ENCODE measurements around the gene CPXM2. TPM values are rescaled to one million over a fixed set of nuclear protein-coding genes. Genes with fewer than 3 reads are reported as not detected.
A peak's percentile ranks its signal among the peaks of the same experiment; 100 is the strongest.

CPXM2 gene
- total RNA-seq, 1 donor from 2014 or later: 9.7 TPM

DNA sequence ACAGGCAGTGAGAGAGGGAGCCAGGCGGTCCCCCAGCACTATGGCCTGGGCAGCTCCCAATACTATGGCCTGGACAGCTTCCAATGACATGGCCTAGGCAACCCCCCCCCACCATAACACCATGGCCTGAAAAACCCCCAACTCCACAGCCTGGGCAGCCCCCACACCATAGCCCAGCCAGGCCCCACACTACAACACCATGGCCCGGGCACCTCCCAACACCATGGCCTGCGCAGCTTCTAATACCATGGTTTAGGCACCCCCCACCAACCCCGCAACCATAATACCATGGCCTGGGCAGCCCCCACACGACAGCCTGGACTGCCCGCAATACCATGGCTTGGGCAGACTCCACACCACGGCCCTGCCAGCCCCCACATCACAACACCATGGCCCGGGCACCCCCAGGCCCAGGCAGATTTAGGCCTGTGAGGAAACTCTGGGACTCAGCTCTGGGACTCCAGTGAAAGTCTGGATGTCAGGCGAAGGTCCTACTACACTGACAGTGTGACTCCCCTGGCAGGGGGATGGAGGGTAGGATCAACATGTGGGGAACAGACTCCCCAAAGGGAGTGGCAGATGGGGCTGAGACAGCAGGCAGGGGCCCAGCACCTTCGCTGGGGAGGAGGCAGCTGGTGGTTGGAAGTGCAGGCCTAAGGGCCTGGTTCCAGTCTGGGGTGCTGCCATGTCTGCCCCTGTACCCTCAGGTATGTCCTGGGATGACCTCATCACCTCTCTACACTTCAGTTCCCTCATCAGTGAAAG is 8.7 kb downstream of the CPXM2 start:
- no peak for DNase-seq
- no peaks in the 10 kb centered on the region for H3K4me1 ChIP-seq
- peak; percentile 9 for ATAC-seq
- no peaks in the 10 kb centered on the region for H3K9me3 ChIP-seq
- intact Hi-C loops (cut with DNase I): no loop called here
- TF ChIP-seq, protein P1, sequence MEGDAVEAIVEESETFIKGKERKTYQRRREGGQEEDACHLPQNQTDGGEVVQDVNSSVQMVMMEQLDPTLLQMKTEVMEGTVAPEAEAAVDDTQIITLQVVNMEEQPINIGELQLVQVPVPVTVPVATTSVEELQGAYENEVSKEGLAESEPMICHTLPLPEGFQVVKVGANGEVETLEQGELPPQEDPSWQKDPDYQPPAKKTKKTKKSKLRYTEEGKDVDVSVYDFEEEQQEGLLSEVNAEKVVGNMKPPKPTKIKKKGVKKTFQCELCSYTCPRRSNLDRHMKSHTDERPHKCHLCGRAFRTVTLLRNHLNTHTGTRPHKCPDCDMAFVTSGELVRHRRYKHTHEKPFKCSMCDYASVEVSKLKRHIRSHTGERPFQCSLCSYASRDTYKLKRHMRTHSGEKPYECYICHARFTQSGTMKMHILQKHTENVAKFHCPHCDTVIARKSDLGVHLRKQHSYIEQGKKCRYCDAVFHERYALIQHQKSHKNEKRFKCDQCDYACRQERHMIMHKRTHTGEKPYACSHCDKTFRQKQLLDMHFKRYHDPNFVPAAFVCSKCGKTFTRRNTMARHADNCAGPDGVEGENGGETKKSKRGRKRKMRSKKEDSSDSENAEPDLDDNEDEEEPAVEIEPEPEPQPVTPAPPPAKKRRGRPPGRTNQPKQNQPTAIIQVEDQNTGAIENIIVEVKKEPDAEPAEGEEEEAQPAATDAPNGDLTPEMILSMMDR (IDR thresholded peaks at IDR 0.05): no peak
- no peak overlapping the region for H3K4me3 ChIP-seq
- H3K36me3 ChIP-seq: no peaks in the 10 kb centered on the region
- H3K27ac ChIP-seq: no peak overlapping the region
- H3K27me3 ChIP-seq: no peaks in the 10 kb centered on the region

DNA sequence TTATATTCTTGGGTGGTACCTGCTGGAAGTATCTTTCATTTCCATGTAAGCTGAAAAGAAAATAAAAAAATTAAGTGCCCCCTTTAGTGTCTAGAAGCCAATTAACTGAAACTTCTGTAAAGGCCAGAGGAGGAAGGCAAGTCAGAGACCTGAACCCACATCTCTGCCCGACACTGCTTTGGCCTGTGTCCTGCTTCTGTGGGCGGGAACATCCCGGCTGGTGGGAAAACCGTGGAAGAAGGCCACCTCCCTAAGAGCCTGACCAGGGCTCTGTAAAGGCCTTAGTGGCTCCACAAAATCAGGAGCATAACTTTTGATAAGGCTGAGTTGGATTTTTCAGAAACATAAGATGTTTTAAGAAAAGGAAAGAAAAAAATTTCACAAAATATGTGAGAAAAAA is 9.4 kb downstream of the CPXM2 start:
- TF ChIP-seq, protein P1 (IDR thresholded peaks at IDR 0.05): no peak
- ATAC-seq (no peak), DNase-seq (no peak)
- Histone ChIP-seq H3K9me3 (no peaks in the 10 kb centered on the region), H3K36me3 (no peaks in the 10 kb centered on the region), H3K27ac (no peak overlapping the region), H3K4me1 (no peaks in the 10 kb centered on the region), H3K27me3 (no peaks in the 10 kb centered on the region), H3K4me3 (no peak overlapping the region)
- intact Hi-C loops (cut with DNase I): no loop called here

DNA sequence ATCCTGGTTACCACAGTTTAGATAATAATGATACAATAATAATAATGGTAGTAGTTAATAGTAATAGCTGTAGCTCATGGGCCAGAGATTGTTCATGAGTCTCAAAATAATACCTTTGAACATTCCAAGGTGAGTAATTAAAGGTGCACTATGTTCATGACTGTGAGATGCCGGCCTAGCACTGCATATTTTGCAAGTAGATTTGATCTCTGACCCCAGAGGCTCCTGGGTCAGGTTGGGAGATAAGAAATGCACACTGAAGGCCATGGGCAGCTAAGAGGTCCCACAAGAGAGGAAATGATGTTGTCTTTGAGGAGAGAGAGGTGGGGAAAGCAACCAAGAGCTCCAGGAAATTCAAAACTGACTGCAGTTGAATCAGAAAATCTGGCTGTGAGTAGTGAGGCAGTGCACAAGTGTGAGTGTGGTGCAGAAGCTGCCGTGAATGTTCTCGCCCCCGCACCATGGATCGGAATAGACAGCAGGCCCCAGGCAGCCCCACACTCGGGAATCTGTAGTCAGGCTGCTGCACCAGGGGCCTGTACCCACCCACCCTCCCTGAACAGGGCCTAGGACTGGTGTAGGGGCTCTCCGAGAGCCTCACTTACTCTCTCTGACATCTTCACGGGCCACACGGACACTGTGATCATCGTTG is 11.9 kb downstream of the CPXM2 start:
- no peak for DNase-seq
- Histone ChIP-seq H3K4me1 (no peaks in the 10 kb centered on the region), H3K9me3 (no peaks in the 10 kb centered on the region), H3K27me3 (no peaks in the 10 kb centered on the region), H3K36me3 (no peaks in the 10 kb centered on the region), H3K4me3 (no peak overlapping the region), H3K27ac (no peak overlapping the region)
- TF ChIP-seq, protein P1 (IDR thresholded peaks at IDR 0.05): no peak
- no peak for ATAC-seq
- intact Hi-C loops (cut with DNase I): no loop called here

DNA sequence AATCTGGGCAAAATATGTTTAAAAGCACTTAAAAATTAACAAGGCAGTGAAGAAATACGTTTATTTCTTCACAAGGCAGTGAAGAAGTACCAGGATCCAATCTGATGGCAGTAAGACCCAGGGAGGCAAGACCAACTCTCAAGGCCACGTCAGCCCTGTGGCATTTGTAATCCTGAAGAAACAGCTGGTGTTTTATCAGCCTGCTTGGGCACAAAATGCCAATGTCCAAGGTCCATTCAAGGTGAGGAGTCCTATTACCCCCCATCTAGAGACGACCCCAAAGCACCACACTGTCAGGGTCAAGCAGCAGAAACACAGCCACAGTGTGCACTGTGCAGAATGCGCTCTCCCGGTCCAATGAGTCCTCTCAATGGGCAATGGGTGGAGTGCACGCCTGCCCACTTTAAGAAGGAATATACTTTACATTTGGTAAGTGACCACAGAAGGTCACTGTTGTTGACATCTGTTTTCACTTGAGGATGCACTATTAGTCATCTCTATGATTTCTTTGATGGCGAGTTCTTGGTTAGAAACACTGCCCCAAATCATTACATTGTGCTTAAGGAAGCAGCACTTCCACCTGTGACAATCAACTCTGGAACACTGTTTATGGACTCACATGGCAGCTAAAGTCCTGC is 12.8 kb downstream of the CPXM2 start:
- Histone ChIP-seq H3K4me1 (no peaks in the 10 kb centered on the region), H3K27me3 (no peaks in the 10 kb centered on the region), H3K4me3 (no peak overlapping the region), H3K36me3 (no peaks in the 10 kb centered on the region), H3K27ac (no peak overlapping the region), H3K9me3 (no peaks in the 10 kb centered on the region)
- DNase-seq: no peak
- no peak for ATAC-seq
- intact Hi-C loops (cut with DNase I): no loop called here
- TF ChIP-seq, protein P1 (IDR thresholded peaks at IDR 0.05): no peak

DNA sequence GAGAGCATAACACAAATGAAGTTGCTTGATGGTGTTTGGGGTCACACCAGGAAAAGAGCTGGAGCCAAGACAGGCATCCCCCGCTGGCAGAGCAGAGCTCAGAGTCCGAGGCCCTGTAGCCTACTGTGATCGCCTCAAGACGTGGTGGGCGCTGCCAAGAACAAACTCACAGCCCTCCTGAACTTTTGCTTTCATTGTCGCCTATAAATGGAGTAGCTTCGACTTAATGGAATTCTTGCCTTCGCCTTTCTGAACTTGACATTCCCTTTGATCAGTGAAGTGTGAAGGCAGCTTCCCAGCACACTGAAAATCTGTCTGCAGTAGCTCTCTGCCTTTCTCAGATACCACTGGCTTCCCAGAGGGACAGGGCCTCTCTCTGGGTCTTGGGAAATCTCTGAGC is 21.3 kb downstream of the CPXM2 start:
- Histone ChIP-seq H3K36me3 (no peaks in the 10 kb centered on the region), H3K9me3 (no peaks in the 10 kb centered on the region), H3K27me3 (no peaks in the 10 kb centered on the region), H3K4me3 (no peak overlapping the region), H3K4me1 (no peaks in the 10 kb centered on the region), H3K27ac (no peak overlapping the region)
- ATAC-seq (no peak), DNase-seq (no peak)
- TF ChIP-seq, protein P1 (IDR thresholded peaks at IDR 0.05): no peak
- intact Hi-C loops (cut with DNase I): no loop called here

All from upper lobe of right lung (tissue), 1 donor.